GM19328 (cell line): Measurements from ENCODE around the gene TMEM245.
A peak's percentile ranks its signal among the peaks of the same experiment; 100 is the strongest.

ENCODE experiments used
- ATAC-seq: cut with Tn5 transposase; IDR thresholded peaks from one replicate; pipeline ENCODE4 v1.9.1; 2021; ENCODE audit warnings: mild to moderate bottlenecking, moderate library complexity; ENCODE audit not compliant: unreplicated experiment

The TMEM245 gene

DNA sequence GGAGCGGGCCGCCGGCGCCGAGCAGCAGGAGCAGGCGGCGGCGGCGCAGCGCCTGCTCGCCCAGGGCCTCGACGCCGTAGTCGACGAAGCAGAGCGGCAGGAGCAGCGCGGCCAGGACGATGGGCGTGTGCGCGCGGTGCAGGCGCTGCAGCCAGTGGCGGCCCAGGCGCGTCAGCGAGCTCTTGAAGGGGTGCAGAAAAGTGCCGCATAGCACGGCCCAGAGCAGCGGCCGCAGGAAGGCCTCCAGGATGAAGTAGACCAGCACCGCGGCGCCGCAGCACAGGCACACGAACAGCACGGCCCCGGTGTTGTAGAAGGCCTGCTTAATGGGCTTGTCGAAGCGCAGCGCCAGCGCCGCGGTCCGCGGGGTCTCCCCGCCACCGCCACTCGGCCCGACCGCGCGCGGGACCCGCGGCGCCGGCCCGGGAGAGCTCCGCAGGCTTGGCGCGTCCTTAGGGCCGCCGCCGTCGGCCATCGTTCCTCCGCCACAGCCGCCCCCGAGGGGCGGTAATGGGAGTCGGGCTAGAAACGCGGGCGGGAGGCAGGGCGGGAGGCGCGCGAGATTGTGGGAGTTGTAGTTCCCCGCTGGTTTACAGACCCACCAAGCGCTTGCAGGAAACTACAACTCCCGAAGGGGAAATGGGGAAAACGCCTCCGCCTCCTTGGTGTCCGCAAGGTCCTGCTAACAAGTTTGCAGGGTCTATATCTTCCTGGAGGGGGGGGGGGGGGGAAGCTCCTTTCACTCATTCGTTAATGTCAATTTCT is at the start of gene TMEM245:
TSS of gene TMEM245 (minus strand) at position 509 of the 765 bp plus-strand sequence. CDS start at position 475, 34 bp downstream.
- ATAC-seq, result peak; percentile 80

DNA sequence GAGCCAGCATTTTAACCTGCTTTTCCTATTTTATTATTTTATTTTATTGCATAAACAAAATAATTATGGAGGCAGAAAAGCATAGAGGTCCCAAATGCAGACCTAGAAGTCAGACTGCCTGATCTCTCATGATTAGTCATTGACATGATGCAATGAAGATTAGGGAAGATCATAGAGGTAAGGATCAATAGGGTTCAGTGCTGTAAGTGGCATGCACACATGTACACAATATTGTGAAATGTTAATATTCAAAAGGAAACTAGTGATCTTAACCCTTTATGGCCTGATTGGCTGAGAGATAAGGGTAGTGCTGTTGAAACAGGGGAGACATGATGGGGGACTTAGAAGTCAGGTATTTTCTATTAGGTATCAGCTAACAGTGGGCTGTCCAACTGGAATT is 48.4 kb upstream of the TMEM245 start:
- no peak for ATAC-seq

DNA sequence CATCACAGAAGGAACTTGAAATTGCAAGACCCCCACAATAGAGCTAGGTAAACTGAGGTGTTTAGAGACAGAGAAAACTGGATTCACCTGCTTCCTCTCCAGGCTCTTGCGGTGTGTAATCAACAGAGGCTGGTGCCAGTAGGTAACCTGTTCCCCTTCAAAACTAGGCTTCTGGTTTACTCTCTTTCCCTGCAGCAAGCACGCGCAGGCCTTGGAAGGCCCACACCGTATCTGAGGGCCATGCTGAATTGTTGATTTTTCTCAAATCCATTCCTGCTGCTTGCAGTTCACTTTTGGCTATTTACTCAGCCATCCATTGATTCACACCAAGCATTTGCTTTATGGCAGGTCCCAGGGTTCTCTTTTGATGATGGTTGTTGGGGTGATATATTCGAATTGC is 48.0 kb upstream of the TMEM245 start:
- no peak for ATAC-seq

DNA sequence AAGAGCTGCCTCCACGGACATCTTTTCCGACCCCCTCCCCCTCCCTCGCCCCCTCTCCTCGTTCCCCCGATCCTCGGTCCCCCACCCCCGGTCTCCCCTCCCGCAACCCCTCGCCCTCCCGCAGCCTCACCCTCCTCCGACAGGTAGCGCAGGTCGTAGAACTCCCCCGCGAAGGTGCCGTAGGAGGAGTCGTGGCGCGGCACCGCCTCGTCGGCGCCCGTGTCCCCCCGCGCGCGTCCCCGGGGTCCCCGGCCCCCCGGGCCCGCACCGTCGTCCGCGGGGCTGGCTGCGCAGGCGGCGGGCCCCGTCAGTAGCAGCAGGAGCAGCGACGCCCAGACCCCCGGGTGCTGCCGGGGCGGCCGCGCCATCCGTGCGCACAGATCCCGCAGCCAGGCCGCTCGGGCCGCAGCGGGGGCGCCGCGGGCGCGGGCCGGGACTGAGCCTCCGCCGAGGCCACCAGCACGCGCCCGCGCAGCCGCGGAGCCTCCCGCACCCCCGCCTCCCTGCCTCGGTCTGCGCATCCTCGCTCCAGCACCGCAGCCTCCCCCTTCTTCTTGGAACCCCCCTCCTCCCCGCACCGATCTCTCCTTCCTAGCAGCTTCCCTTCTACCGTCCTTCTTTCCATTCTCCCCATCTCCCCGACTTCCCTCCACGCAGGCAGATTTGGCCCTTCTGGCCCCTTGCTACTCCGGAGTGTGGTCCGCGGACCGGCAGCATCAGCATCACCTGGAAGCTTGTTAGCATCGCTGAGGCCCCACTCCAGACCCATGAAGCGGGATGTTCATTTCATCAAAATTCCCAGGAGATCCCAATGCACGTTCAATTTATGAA is 47.2 kb upstream of the TMEM245 start, which contains the start of gene FRRS1L:
TSS of gene FRRS1L (minus strand) at position 479 of the 831 bp plus-strand sequence. CDS start at position 368, 111 bp downstream.
- ATAC-seq, result no peak

DNA sequence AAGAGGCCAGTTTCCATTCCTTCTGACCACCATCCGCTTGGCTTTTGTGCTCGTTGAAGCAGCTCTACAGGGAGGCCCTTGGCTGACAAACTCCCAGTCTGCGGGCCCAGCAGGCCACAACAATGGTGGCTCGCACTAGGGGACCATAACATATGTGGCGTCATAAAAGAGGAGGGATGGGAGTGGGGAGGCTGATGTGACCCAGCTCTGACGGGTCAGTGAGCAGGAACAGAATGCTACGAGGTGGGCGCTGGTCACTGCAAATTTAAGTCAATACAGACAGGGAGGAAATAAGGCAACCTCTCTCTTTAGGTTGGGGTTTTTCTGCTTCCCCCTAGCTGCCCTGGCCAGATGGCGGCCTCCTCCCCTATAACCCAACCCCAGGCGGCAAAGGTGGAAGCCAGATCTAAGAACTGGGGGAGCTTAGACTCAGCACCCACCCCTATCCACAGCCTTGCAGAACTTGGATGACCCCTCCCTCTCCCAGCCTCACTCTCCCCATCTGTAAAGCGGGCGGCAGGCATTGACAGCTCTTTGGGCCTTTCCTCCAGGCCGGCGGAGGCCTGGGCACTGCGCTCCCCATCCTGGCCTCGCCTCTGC is 46.5 kb upstream of the TMEM245 start:
- ATAC-seq, result no peak

DNA sequence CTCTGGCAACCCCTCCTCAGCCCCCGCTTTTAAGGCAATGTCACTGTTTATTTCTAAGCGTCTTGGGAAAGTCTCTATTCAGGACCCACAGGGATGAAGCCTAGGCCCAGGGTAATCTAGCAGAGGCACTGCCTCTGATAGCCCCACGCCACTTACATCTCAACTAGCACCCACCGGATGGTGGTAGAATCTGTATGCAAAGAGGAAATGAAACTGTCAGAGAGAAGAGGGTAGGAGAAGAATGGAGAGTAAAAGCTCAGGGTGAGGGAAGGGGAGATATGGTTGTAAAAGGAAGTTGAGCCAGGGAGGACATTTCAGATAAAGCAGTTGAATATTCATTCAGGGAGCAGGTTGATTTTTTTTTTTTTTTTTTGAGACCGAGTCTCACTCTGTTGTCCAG is 44.3 kb upstream of the TMEM245 start:
- peak; percentile 83 for ATAC-seq

DNA sequence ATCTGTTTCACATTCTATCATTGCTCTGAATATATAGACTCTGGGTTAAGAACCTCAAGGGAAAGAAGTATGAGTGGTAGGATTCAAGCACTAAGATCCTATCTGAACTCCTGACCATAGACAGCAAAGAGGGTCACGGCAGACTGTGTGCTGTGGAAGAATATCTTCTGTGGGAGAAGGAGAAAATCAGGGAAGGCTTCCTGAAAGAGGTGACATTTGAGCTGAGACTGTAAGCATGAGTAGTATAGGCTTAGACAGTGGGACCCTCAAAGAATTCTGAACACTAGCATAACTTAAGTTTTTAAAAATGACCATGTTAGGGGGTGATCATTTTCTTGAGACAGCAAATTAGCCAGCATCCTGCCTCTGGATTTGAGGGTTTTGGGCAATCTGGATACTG is 43.4 kb upstream of the TMEM245 start:
- no peak for ATAC-seq

DNA sequence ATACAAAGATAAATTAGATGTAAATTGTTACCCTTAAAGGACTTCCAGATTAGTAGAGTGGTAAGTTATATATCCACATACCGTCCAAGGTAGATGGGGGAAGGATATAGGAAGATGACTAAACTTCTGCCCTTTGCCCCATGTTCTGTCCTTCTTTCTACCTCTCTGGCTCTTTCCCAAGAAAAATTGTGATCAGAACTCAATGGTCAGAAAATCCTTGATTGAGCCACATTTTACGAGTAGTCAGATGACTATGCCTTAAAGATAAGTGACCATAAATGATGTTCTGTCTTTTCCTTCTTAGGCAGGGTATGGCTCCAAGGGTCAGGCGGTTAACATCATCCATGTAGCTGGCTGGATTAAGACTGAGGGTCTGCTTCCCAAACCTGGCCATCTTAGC is 42.9 kb upstream of the TMEM245 start:
- no peak for ATAC-seq

DNA sequence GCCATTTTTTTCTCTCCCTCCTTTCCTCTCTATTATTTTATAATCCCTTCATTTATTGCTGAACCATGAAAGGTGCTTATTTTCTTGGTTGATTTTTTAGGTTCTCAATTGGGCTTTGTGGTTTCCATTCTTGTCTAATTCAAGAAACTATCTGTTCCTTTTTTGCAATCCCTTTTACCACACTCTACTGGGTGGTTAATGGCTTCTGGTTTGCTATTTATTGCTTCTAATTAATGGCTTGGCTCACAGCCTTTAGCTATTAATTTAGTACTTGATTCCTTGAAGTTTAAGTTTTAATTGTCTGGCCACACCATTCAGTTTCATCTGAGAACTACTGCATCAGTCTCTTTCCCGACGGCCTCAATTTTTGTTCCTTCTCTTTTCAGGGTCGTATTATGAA is 41.7 kb upstream of the TMEM245 start:
- ATAC-seq, result no peak

DNA sequence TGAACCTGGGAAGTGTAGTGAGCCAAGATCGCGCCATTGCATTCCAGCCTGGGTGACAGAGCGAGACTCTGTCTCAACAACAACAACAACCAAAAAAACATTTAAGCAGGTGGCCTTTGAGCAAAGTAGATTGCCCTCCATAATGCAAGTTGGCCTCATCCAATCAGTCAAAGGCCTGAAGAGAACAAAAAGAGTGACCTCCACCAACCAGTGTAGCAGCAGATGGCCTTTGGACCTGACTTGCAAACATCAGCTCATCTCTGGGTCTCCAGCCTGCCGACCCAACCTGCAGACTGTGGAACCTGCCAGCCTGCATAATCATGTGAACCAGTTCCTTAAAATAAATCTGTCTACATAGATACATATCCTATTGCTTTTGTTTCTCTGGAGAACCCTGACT is 39.8 kb upstream of the TMEM245 start:
- no peak for ATAC-seq

DNA sequence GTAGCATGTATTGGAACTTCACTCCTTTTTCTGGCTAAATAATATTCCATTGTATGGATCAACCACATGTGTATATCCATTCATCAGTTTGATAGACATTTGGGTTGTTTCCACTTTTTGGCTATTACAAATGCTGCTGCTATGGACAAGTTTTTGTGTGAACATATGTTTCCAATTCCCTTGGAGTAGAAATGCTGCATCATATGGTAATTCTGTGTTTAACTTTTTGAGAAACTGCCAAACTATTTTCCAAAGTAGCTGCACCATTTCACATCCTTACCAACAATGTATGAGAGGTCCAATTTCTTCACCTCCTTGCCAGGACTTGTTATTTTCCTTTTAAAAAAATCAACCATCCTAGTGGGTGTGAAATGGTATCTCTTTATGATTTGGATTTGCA is 38.9 kb upstream of the TMEM245 start:
- no peak for ATAC-seq

DNA sequence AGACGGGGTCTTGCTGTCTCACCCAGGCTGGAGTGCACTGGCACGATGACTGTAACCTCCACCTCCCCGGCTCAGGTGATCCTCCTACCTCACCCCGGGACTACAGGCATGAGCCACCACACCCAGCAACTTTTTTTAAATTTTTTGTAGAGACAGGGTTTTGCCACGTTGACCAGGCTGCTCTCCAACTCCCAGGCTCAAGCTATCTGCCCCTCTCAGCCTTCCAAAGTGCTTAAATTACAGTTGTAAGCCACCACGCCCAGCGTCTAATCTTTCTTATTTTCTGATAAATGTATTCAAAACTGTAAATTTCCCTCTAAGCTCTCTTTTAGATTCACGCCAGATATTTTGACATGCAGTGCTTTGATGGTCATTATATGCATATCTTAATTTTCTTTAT is 37.0 kb upstream of the TMEM245 start:
- no peak for ATAC-seq

DNA sequence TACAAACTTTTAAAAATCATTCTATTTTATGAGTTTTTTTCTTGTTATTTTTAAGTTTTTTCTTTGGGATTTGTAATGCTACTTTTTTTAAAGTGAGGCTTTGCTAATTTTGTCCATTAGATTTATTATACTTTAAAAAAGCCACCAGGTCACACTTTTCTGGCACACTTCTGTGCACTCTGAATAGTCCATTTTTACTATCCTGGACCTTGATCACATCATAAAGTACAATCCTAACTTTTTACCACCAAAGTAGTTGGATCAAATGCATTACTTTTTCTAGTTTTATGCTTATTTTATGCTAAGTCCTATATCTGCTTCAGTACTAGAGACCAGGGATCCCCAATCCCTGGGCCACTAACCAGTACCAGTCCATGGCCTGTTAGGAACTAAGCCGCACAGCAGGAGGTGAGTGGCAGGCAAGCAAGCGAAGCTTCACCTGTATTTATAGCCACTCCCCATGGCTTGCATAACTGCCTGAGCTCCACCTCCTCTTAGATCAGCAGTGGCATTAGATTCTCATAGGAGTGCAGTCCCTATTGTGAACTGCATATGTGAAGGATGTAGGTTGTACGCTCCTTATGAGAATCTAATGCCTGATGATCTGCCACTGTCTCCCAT is 31.3 kb upstream of the TMEM245 start:
- ATAC-seq, result no peak

DNA sequence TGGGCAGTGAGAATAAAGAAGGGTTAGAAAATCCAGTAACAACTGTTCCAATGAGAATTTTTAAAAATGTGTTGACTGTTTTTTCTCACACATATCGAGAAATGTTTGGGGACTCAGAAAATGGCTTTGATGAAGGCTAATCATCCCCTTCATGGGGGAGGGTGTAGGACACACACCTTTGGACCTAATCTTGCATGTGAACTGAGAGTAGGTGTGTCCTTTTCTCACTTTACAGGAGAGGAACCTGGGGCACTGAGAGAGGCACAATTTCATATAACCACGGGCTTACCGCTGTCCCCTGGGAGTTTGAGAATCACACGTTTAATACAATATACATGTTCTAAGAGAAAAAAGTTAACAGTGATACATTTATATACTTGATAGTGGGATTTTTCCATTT is 30.0 kb upstream of the TMEM245 start:
- no peak for ATAC-seq

DNA sequence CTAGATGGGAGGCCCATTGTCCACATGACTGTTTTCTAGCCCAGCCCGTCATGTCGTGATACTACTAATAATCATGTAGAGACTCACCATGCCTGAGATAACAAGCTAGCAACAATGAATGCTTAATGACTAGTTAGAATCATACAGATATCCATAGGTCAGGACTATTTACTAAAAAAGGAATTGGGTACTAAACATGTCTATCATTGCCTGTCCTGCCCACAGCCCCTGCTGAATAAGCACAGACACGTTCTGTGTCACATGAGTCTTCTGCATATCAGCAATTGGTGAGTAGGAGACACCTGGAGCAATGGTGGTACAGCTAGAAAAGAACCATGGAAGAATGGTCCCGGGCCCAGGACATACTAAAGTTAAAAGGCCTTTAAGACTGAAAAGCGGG is 29.3 kb upstream of the TMEM245 start:
- ATAC-seq, result no peak

DNA sequence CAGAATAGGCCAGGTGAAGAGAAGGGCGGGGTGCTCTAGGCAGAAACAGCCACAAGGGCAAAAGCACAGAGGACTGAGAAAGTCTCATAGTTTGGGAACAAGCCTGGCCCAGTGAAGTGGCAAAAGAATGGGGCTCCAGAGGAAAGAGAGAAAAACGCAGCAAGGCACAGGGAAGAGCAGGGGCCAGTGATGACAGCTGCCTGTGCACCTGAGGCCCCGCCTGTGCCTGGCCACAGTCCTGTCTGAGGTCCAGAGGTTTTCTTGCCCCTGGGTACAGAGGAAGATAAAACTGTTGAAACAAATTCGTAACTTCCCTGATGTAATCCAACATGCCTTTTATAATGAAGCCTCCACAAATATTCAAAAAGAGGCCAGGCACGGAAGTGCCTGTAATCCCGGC is 25.3 kb upstream of the TMEM245 start:
- ATAC-seq, result no peak

DNA sequence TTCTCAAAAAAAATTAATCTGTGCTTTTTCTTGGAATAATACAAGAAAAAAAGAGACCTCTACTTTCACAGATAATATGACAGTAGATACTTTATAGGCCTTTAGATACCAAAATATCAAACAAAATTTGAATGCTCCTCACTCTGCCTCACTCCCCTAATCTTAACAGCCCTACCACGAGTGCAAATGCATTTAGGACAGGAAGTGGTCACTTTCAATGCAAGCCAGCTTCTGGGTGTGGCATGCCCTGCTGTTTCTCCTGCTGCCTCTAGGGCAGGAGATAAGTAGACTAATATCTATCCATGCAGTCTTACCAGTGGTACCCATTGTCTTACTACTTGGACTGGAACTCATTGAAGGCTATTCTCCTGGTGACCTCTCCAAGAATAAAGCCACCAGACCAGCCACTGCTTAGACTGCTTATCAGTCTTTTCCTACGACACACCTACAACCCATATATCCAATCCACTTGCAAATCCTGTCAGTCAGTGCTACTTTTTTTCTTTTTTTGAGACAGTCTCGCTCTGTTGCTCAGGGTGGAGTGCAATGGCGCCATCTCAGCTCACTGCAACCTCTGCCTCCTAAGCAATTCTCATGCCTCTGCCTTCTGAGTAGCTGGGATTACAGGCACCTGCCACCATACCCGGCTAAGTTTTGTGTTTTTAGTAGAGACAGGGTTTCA is 24.3 kb upstream of the TMEM245 start:
- peak; percentile 97 for ATAC-seq

DNA sequence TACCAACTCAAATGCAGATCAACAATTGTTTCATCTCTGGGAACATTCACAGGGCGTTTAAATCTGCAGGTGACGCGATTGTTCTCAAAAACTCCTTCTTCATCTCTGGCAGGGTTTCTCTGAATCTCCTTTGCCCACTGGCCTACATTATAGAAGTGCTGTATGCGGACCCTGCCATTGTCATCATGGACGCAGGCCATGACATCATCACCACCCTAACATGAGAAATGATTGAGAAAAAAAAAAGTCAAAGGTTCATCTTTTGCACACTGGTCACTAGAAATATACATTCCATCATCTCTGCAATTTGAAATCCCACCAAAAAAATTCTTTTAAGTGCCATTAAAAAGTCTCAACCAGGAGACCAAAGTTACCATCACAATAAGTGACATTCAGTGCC is 21.6 kb upstream of the TMEM245 start:
- ATAC-seq, result no peak

DNA sequence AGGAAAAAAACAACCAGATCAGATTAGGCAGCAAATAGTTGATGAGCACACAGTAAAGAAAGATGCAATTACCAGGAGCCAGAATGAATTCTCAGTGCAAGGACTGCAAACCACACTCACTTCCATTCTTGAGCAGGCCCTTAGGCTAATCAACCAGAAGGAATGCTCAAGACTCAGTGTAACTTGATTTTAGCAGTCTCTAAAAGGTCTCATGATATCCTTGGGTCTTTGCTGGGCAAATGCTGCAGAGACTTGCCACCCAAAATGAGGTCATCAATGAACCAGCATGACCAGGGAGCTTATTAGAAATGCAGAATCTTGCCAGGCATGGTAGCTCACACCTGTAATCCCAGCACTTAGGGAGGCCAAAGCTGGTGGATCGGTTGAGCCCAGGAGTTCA is 20.1 kb upstream of the TMEM245 start:
- no peak for ATAC-seq

DNA sequence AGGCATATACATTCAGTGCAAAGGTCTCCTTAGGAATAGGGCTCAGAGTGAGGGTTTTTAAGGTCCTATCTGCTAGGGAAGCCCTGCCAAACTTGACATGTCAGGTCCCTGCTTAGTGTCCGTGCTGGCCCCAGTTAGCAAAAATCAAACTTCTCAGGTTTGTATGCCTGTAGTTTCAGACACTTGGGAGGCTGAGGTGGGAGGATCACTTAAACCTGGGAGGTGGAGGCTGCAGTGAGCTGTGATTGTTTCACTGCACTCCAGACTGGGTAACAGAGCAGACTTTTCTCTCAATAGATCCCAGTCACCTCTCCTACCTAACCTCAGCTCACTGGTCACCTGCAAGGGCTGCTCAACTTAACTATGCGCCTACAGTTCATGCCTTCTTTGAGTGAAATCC is 18.7 kb upstream of the TMEM245 start:
- no peak for ATAC-seq

DNA sequence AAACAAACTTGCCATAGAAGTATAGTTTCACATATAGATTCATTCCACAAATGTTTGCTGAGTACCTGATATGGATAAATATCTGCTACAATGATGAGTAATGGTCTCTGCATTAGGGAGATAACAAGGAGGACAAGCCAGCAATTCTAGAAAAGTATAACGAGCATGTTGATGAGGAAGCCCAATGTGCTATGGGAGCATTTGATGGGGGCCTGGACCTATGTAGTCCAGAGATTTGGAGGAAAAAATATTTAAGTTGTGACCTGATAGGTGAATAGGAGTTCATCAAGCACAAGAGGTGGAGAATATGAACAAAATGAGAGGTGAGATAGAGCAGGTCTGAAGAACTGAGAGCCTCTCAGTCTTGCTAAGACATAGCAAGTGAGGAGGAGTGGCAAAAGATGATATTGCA is 14.4 kb upstream of the TMEM245 start:
- ATAC-seq, result no peak
